Liver (tissue), 9 donors: ENCODE data around the gene DPP7. TPM values are rescaled to one million over a fixed set of nuclear protein-coding genes. Genes with fewer than 3 reads are reported as not detected.

Experiments
- DNase-seq: peaks from one replicate; pipeline ENCODE4 v3.0.0-alpha.2; 2017; ENCODE audit warnings: low spot score
- H3K27ac ChIP-seq, 2 donors: one replicate each; pipeline ENCODE4 v1.7.0; 2013; ENCODE audit warnings: inconsistent platforms in 2 of 2, low read length in 2 of 2, control low read depth in 1 of 2, low read depth in 1 of 2, mild to moderate bottlenecking in 1 of 2
- H3K27me3 ChIP-seq, 4 donors: one replicate each; pipeline versions ENCODE4 v1.6.1 to v1.7.0; 2013; ENCODE audit warnings: low read length in 3 of 4, inconsistent platforms in 1 of 4, mild to moderate bottlenecking in 1 of 4, moderate library complexity in 1 of 4; ENCODE audit not compliant: control insufficient read depth in 4 of 4, insufficient read depth in 4 of 4
- H3K36me3 ChIP-seq, 4 donors: one replicate each; pipeline versions ENCODE4 v1.6.1 to v1.7.0; 2013; ENCODE audit warnings: low read length in 3 of 4, mild to moderate bottlenecking in 3 of 4, low read depth in 1 of 4, moderate library complexity in 1 of 4; ENCODE audit not compliant: control insufficient read depth in 4 of 4, insufficient read depth in 3 of 4
- H3K4me1 ChIP-seq, 4 donors: one replicate each; pipeline versions ENCODE4 v1.6.1 to v1.7.0; 2013; ENCODE audit warnings: low read length in 3 of 4, mild to moderate bottlenecking in 3 of 4, moderate library complexity in 1 of 4; ENCODE audit not compliant: control insufficient read depth in 4 of 4, insufficient read depth in 4 of 4
- H3K4me3 ChIP-seq, 3 donors: one replicate each; pipeline versions ENCODE4 v1.6.1 to v1.7.0; 2013; ENCODE audit warnings: low read length in 3 of 3, control low read depth in 1 of 3, low read depth in 1 of 3, mild to moderate bottlenecking in 1 of 3
- H3K9ac ChIP-seq, 2 donors: one replicate each; pipeline ENCODE4 v1.7.0; 2013; ENCODE audit warnings: low read length in 2 of 2, mild to moderate bottlenecking in 2 of 2, moderate library complexity in 2 of 2, control low read depth in 1 of 2, low read depth in 1 of 2
- H3K9me3 ChIP-seq, 4 donors: one replicate each; pipeline versions ENCODE4 v1.6.1 to v1.7.0; 2013; ENCODE audit warnings: low read length in 3 of 4; ENCODE audit not compliant: control insufficient read depth in 4 of 4
- EGR1 ChIP-seq, 2 donors: IDR thresholded peaks; 2 replicates each; pipeline ENCODE4 v1.6.1; 2016 to 2018; ENCODE audit warnings: antibody characterized with exemption in 2 of 2, low read depth in 2 of 2
- FOXA1 ChIP-seq: IDR thresholded peaks from 2 replicates; pipeline ENCODE4 v1.6.1; 2016; ENCODE audit warnings: antibody characterized with exemption
- FOXA2 ChIP-seq: IDR thresholded peaks from 2 replicates; pipeline ENCODE4 v1.6.1; 2016; ENCODE audit warnings: antibody characterized with exemption
- GABPA ChIP-seq, 2 donors: IDR thresholded peaks in 1 of 2; conservative IDR thresholded peaks in 1 of 2; 2 replicates each; pipeline ENCODE4 v1.6.1; 2016; ENCODE audit warnings: antibody characterized with exemption in 2 of 2, mild to moderate bottlenecking in 1 of 2, moderate library complexity in 1 of 2
- HNF4A ChIP-seq, 2 donors: conservative IDR thresholded peaks; 2 replicates each; pipeline ENCODE4 v1.6.1; 2016; ENCODE audit warnings: antibody characterized with exemption in 2 of 2, mild to moderate bottlenecking in 2 of 2
- HNF4G ChIP-seq: IDR thresholded peaks from 2 replicates; pipeline ENCODE4 v1.6.1; 2016; ENCODE audit warnings: antibody characterized with exemption
- JUND ChIP-seq, 2 donors: IDR thresholded peaks; 2 replicates each; pipeline ENCODE4 v1.6.1; 2016; ENCODE audit warnings: antibody characterized with exemption in 2 of 2
- NR2F2 ChIP-seq: IDR thresholded peaks from 2 replicates; pipeline ENCODE4 v1.6.1; 2016; ENCODE audit warnings: antibody characterized with exemption
- RAD21 ChIP-seq, 2 donors: IDR thresholded peaks; 2 replicates each; pipeline ENCODE4 v1.6.1; 2016; ENCODE audit warnings: antibody characterized with exemption in 2 of 2, mild to moderate bottlenecking in 2 of 2
- RXRA ChIP-seq, 2 donors: IDR thresholded peaks; 2 replicates each; pipeline ENCODE4 v1.6.1; 2017 to 2018; ENCODE audit warnings: antibody characterized with exemption in 2 of 2, mild to moderate bottlenecking in 1 of 2
- SP1 ChIP-seq: IDR thresholded peaks from 2 replicates; pipeline ENCODE4 v1.6.1; 2018; ENCODE audit warnings: antibody characterized with exemption, mild to moderate bottlenecking
- TAF1 ChIP-seq: conservative IDR thresholded peaks from 2 replicates; pipeline ENCODE4 v1.6.1; 2016; ENCODE audit warnings: antibody characterized with exemption, mild to moderate bottlenecking
- YY1 ChIP-seq: IDR thresholded peaks from 2 replicates; pipeline ENCODE4 v1.6.1; 2016; ENCODE audit warnings: antibody characterized with exemption, mild to moderate bottlenecking
- WGBS: extraction: QIAGEN DNeasy Blood & Tissue Kit; methylation state at CpG from one replicate; pipeline ENCODE4 v1.1.7; 2013; 5-methylcytosine and 5-hydroxymethylcytosine counted together
- polyA plus RNA-seq, 2 donors: library from polyadenylated mRNA; stranded (reverse) in 1 of 2; unstranded in 1 of 2; fragments of 200-250 nt in 1 of 2; fragments of >200 nt in 1 of 2; fragmentation: Nextera tagmentation in 1 of 2; extraction: Ambion mirVana in 1 of 2; gene quantifications; one replicate each; pipeline versions ENCODE4 v1.2.1 to v1.2.3, GENCODE V29; 2013 to 2015
- total RNA-seq, 2 donors: library from RNA; depleted of rRNA; stranded (reverse); fragments of >200 nt; gene quantifications; one replicate each; pipeline ENCODE4 v1.2.3, GENCODE V29; 2014
- TF ChIP-seq, protein P1 (sequence below): IDR thresholded peaks from 2 replicates; pipeline ENCODE4 v1.6.1; 2016; ENCODE audit warnings: antibody characterized with exemption
- TF ChIP-seq, protein P2 (sequence below): fragments of 150-350 bp; IDR thresholded peaks from 2 replicates; pipeline ENCODE4 v1.5.1; 2017; ENCODE audit warnings: improper control_type of control experiment, low read depth, low read length; ENCODE audit not compliant: missing input control
- TF ChIP-seq, protein P3 (sequence below): IDR thresholded peaks from 2 replicates; pipeline ENCODE4 v1.6.1; 2016; ENCODE audit warnings: antibody characterized with exemption
- TF ChIP-seq, protein P4 (sequence below): IDR thresholded peaks from 2 replicates; pipeline ENCODE4 v1.6.1; 2016; ENCODE audit warnings: antibody characterized with exemption, mild to moderate bottlenecking
- donor health status: healthy.
- donor health status: healthy.
- donor health status: healthy.
- donor health status: healthy.
- donor health status: healthy.

Gene DPP7
- total and polyA plus RNA-seq, 4 donors: 25.0 to 71.1 (median 50.7) TPM

DNA sequence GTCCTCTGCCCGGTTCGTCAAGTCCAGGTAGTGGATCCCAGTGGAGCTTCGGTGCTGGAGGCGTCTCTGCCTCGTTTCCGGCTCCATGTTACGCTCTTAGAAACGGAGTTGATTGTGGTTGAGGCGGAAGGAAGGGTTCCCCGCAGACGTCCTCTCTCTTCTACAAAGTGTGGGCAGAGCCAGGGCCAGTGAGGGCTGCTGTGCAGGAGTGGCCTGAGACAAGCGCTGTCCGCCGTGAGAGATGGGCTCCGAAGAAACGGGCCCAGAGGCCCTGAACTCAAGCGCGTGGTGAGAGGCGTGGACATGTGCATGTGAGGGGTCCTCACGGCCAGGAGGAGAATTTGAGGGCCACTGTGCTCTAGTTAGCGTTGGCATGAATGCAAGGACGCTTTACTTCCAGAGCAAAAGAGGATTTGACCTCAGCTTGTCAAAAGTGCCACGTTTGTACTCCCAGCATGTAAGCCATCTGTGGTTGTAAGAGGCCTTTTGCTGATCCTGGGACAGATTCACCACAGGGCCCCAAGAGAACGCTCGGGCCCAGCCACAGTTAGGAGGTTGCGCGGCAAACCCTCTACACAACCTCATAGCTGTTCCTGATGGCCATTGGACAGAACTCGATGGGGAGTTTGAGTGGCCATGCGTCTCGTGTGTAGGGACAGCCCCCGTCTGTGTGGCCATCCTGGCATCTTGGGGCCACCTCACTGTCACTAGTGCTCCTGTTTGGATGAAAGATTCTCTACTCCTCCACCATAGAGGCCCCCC lies 17.6 kb downstream of the DPP7 start:
- Histone ChIP-seq H3K9me3 (no peaks in the 10 kb centered on the region), H3K36me3 (peaks cover 1 to 57% (median 25%) of the 10 kb centered on the region in 4 donors), H3K9ac (no peak overlapping the region), H3K4me3 (no peak overlapping the region), H3K27ac (no peak overlapping the region), H3K4me1 (no peaks in the 10 kb centered on the region), H3K27me3 (no peaks in the 10 kb centered on the region)
- TF ChIP-seq NR2F2 (no peak), TAF1 (no peak), RXRA (IDR thresholded peaks at IDR 0.05) (no peak), GABPA (IDR thresholded peaks at IDR 0.05 in 1 of 2, conservative IDR thresholded peaks at IDR 0.05 in 1 of 2) (no peak), RAD21 (IDR thresholded peaks at IDR 0.05) (no peak), FOXA1 (no peak), JUND (IDR thresholded peaks at IDR 0.05) (no peak), HNF4G (no peak), HNF4A (conservative IDR thresholded peaks at IDR 0.05) (no peak), YY1 (no peak), SP1 (no peak)
- TF ChIP-seq, protein P1, sequence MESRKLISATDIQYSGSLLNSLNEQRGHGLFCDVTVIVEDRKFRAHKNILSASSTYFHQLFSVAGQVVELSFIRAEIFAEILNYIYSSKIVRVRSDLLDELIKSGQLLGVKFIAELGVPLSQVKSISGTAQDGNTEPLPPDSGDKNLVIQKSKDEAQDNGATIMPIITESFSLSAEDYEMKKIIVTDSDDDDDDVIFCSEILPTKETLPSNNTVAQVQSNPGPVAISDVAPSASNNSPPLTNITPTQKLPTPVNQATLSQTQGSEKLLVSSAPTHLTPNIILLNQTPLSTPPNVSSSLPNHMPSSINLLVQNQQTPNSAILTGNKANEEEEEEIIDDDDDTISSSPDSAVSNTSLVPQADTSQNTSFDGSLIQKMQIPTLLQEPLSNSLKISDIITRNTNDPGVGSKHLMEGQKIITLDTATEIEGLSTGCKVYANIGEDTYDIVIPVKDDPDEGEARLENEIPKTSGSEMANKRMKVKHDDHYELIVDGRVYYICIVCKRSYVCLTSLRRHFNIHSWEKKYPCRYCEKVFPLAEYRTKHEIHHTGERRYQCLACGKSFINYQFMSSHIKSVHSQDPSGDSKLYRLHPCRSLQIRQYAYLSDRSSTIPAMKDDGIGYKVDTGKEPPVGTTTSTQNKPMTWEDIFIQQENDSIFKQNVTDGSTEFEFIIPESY: no peak
- TF ChIP-seq, protein P2, sequence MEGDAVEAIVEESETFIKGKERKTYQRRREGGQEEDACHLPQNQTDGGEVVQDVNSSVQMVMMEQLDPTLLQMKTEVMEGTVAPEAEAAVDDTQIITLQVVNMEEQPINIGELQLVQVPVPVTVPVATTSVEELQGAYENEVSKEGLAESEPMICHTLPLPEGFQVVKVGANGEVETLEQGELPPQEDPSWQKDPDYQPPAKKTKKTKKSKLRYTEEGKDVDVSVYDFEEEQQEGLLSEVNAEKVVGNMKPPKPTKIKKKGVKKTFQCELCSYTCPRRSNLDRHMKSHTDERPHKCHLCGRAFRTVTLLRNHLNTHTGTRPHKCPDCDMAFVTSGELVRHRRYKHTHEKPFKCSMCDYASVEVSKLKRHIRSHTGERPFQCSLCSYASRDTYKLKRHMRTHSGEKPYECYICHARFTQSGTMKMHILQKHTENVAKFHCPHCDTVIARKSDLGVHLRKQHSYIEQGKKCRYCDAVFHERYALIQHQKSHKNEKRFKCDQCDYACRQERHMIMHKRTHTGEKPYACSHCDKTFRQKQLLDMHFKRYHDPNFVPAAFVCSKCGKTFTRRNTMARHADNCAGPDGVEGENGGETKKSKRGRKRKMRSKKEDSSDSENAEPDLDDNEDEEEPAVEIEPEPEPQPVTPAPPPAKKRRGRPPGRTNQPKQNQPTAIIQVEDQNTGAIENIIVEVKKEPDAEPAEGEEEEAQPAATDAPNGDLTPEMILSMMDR: no peak
- TF ChIP-seq, protein P3, sequence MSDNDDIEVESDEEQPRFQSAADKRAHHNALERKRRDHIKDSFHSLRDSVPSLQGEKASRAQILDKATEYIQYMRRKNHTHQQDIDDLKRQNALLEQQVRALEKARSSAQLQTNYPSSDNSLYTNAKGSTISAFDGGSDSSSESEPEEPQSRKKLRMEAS: no peak
- WGBS: 96% methylated on average over 31 of the region's 31 CpGs
- DNase-seq: no peak

DNA sequence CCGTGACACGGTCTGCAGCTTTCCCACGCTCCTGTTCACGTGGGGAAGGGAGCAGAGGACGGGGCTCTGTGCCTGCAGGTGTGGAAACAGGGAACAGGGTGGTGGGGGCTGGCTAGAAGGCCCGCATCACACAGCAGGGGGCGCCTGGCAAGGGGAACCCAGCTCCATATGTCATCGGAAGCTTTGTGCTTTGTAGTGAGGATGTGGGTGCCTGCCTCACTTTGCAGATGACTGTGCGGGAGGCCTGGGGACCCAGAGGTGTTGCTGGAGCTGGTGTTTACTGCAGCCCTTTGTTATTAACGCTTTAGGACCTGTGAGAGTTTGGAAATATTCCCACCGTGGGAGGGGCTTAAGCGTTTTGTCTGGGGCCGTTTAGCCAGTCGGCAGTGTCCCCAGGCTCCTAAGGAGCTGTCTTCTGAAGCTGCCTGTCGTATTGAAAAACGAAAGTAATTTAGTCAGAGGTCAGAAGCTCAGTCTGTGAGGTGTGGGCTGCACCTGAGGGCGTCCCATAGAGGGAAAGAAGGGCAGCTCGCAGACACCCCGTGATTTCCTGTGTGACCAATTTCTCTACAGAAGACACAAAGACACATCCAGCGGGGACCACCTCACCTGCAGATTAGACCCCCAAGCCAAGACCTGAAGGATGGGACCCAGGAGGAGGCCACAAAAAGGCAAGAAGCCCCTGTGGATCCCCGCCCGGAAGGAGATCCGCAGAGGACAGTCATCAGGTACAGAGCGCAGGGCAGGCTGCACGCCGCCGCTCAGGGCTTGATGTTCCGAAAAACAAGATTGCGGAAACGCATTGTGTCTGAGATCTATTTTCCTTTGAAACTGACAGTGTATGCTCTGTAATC lies 18.6 kb downstream of the DPP7 start:
- Histone ChIP-seq H3K9ac (peak overlapping the region in 1 of 2 donors; percentile 3), H3K27ac (peak overlapping the region in 1 of 2 donors; percentile 12), H3K9me3 (no peaks in the 10 kb centered on the region), H3K4me1 (no peaks in the 10 kb centered on the region), H3K36me3 (peaks cover 1 to 50% (median 16%) of the 10 kb centered on the region in 4 donors), H3K27me3 (no peaks in the 10 kb centered on the region), H3K4me3 (no peak overlapping the region)
- TF ChIP-seq EGR1 (IDR thresholded peaks at IDR 0.05; ENCODE audit: low read depth in 2 of 2) (no peak), HNF4G (no peak), FOXA2 (no peak), FOXA1 (no peak)
- TF ChIP-seq, protein P4, sequence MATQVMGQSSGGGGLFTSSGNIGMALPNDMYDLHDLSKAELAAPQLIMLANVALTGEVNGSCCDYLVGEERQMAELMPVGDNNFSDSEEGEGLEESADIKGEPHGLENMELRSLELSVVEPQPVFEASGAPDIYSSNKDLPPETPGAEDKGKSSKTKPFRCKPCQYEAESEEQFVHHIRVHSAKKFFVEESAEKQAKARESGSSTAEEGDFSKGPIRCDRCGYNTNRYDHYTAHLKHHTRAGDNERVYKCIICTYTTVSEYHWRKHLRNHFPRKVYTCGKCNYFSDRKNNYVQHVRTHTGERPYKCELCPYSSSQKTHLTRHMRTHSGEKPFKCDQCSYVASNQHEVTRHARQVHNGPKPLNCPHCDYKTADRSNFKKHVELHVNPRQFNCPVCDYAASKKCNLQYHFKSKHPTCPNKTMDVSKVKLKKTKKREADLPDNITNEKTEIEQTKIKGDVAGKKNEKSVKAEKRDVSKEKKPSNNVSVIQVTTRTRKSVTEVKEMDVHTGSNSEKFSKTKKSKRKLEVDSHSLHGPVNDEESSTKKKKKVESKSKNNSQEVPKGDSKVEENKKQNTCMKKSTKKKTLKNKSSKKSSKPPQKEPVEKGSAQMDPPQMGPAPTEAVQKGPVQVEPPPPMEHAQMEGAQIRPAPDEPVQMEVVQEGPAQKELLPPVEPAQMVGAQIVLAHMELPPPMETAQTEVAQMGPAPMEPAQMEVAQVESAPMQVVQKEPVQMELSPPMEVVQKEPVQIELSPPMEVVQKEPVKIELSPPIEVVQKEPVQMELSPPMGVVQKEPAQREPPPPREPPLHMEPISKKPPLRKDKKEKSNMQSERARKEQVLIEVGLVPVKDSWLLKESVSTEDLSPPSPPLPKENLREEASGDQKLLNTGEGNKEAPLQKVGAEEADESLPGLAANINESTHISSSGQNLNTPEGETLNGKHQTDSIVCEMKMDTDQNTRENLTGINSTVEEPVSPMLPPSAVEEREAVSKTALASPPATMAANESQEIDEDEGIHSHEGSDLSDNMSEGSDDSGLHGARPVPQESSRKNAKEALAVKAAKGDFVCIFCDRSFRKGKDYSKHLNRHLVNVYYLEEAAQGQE: no peak
- TF ChIP-seq, protein P2: no peak
- TF ChIP-seq, protein P1: no peak
- TF ChIP-seq, protein P3: no peak
- WGBS: 85% methylated on average over 30 of the region's 30 CpGs
- no peak for DNase-seq
